GM21786 (cell line): ENCODE results near the gene MSI2.

Source experiments
- ATAC-seq: cut with Tn5 transposase; IDR thresholded peaks from one replicate; pipeline ENCODE4 v1.9.1; 2021; ENCODE audit not compliant: unreplicated experiment

The MSI2 gene

GRCh38 chr17:57720386-57721035 is 464.2 kb downstream of the MSI2 start:
- no peak for ATAC-seq

DNA sequence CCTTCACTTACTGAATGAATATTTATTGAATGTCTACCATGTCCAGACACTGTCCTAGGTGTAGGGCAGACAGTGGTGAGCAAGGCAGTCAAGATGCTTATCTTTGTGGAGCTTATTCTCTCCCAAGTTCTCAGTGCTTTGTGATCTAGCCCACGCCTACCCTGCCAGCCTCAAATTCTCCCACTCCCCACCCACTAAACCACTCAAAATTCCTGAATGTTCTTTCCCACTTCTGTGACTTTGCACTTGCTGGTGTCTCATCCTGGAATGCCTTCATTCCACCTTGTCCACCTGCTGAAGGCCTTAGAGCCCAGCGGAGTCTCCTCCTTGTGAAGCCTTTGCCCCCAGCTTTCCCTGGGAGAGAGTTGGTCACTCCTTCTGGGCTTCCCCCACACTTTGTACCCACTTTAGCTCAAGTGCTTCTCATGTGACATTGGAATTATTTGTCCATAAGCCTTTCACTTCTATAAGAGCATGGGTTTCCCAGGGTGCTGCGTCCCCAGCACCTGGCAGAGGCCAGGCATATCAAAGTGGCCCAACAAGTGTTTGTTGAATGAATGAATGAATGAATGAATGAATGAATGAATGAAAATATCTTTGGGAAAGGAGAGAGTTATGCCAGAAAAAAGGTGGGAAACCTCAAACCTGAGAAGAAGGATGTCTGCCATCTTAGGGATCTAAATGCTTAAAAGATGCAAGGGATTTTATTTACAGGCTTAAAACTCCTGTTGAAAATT is 465.8 kb downstream of the MSI2 start:
- ATAC-seq = no peak

- no peak for ATAC-seq
Measured at GRCh38 chr17:57722704-57723043, 466.4 kb downstream of the MSI2 start.

GRCh38 chr17:57723427-57724025 is 467.2 kb downstream of the MSI2 start:
- ATAC-seq = no peak

DNA sequence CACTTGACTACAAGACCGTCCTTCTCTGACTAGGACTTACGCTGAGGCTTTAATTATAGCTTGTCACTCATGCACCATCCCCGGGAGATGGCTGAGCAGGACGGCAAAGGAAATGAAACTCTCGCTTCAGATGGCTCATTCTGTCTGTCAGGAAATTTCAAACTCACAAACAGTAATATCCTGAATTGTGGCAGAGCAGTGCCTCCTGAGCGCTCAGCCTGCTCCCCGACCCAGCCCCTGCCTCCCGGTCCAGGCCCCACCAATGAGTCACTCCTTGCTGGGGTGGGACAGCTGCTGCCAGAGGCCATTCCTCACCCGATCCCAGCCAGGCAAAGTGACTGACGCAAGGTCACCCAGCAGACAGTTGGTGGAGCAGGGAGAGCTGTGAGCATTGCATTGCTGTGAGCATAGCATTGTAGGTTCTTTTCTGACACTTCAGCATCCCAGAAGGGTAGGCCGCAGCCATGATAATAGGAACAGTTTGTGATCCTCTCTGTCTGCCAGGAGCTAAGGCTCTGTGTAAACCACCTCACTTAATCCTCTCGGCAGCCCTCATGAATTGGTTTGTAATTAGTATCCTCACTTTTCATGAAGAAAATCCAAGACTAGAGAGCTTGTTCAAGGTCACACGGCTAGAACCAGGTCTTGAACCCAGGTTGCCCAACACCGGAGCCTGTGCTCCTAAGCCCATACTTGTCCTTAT is 467.9 kb downstream of the MSI2 start:
- peak; percentile 72 for ATAC-seq

DNA sequence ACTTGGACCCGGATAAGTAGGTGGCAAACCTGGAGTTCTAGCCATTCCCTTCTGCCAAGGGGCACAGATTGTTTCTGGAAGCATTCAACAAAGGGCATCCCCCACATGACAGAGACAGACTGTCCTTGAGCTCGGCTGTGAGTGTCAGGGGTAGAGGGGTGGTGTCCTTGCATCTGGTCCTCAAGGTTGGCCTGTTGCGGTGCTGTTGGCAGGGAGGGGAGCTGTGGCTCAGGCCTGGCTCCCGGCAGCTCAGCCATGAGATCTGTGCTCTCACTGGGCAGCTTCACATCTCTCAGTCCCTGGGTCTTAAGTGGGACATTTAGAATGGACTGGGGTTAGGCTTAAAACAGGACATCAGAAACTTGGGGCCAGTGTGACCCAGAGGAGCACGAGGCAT is 468.4 kb downstream of the MSI2 start:
- no peak for ATAC-seq

GRCh38 chr17:57726213-57726790 is 470.0 kb downstream of the MSI2 start:
- ATAC-seq = no peak

- ATAC-seq = no peak
Measured at GRCh38 chr17:57726838-57727237, 470.5 kb downstream of the MSI2 start.

- ATAC-seq = no peak
Measured at GRCh38 chr17:57727630-57728175, 471.4 kb downstream of the MSI2 start.

GRCh38 chr17:57730026-57730701 is 473.8 kb downstream of the MSI2 start:
- no peak for ATAC-seq

DNA sequence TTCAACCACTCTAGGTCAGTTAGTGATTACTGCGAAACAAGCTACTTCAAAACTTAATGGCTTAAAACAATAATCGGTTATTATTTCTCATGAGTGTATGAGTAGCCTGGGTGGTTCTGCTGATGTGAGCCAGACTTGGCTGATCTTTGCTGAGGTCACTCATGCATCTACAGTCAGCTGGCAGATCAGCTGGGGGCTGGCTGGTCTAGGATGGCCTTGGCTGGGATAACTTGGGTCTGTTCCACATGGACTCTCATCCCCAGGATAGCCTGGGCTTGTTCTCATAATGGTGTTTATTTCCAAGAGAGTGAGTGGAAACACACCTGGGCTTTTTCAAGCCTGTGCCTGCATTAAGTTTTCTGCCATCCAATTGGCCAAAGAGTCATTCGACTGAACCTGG is 475.7 kb downstream of the MSI2 start:
- no peak for ATAC-seq

DNA sequence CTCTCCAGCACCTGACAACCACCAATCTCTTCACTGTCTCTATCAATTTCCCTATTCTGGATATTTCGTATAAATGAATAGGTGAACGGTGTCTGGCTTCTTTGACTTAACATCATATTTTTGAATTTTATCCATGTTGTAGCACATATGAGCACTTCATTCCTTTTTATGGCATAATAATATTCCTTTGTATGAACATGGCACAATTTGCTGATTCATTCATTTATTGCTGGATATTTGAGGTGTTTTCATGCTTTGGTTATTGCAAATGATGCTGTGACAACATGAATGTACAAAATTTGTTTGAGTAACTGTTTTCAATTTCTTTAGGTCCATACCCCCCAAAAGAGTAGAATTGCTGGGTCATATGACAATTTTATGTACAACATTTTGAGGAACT is 476.8 kb downstream of the MSI2 start:
- ATAC-seq = no peak
